NCI-H2227 (cell line): ENCODE results near the gene MRFAP1.
"Not testable (repeated sequence)": the region's sequence is repeated elsewhere in the genome, so short reads cannot be mapped to it uniquely, and the experiment has no call there.

ENCODE experiments used
- DNase-seq: peaks from one replicate; lab custom pipeline; 2025; ENCODE audit not compliant: unreplicated experiment; lab: John Stamatoyannopoulos, UW

Gene MRFAP1

DNA sequence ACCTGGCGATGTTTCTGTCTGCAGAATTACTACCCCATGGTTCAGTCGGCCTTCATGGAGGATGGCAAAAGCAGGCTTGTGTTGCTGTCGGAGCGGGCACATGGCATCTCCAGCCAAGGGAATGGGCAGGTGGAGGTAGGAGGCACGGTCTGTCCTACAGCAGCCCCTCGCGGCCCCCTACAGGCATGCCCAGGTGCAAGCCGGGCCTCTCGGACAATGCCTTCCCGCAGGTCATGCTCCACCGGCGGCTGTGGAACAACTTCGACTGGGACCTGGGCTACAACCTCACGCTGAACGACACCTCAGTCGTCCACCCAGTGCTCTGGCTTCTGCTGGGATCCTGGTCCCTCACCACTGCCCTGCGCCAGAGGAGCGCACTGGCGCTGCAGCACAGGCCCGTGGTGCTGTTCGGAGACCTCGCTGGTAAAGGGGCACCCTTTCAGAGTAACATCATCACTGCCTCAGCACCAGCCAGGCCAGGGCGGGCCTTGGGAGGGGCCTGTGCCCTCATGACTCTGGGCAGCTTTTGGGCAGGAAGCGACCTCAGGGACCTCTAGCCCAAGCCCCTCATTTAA, 29.5 kb upstream of the MRFAP1 start:
- DNase-seq = no peak

DNA sequence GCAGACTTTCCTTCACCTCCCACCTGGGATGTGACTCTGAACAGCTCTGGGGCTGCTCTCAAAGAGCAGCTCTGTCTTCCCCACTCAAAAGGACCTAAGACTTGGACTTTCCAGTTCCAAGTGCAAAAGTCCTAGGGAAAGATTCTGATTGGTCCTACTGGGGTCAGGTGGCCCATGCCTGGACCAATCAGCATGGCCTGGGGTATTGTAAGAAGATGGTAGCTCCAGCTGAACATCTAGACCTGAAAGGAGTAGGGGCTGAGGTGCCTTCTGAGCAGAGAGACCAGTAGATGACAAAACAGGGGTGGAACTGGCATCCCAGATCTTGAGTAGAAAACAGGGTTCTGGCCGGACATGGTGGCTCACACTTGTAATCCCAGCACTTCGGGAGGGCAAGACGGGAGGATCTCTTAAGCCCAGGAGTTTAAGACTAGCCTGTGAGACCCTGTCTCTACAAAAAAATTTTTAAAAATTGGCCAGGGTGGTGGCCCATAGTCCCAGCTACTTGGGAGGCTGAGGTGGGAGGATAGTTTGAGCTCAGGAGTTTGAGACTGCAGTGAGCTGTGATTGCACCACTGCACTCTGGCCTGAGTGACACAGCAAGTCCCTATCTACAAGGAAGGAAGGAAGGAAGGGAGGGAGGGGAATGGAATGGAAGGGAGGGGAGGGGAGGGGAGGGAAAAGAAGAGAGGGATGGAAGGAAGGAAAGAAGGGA, 27.4 kb upstream of the MRFAP1 start:
- no peak for DNase-seq

DNA sequence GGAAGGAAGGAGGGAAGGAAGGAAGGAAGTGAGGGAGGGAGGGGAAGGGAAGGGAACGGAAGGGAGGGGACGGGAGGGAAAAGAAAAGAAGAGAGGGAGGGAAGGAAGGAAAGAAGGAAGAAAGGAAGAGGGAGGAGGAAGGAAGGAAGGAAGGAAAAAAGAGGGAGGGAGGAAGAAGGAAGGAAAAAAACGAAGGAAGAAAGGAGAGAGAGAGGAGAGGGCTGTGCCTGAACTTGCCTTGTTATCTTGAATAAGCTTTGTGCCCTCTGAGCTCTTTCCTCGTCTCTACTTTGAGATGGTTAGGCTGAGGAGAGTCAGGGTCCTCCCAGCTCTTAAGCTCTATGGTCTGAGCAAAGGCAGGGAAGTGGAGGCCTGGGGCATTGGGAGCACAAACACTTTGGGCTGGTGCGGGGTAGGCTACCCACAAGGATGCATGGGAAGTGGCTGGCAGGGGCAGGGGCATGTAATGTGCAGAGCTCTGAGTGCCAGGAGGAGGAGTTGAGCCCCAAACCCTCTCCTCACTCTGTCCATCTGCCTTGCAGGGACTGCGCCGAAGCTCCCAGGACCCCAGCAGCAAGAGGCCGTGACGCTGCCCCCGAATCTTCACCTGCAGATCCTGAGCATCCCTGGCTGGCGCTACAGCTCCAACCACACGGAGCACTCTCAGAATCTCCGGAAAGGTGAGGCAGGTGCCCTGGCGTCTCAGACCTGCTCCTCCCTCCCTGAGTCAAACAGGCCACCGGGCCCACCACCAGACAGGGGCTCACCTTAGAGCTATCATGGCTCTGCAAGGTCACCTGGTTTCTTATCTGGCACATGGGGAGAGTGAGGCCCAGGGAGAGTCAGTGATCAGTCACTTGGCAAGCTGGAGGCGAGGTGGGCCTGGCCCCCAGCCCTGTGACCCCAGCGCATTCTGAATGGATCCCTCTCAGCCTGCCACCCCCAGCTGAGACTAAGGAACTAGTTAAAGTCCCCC, 26.5 kb upstream of the MRFAP1 start:
- no peak for DNase-seq

DNA sequence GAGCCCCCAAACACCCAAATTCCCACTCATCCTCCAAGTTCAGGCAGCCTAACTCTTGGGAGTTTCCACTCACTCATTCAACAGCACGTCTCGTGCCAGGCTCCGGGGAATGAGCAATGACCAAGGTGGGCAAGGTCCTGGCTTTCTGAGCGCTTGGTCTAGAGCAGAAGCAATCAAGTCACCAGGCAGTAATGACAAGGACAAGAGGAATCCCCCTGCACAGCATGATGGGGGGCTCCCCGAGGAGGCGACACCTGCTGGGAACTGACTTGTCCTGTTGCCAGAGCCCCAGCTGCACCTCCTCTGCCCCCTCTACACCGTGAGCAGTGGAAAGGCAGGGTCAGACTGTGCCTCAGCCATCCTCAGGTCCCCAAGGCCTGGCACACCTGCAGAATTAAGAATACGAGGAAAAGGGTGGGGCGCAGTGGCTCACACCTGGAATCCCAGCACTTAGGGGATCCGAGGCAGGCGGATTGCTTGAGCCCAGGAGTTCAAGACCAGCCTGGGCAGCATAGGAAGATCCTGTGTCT, 25.7 kb upstream of the MRFAP1 start:
- no peak for DNase-seq

DNA sequence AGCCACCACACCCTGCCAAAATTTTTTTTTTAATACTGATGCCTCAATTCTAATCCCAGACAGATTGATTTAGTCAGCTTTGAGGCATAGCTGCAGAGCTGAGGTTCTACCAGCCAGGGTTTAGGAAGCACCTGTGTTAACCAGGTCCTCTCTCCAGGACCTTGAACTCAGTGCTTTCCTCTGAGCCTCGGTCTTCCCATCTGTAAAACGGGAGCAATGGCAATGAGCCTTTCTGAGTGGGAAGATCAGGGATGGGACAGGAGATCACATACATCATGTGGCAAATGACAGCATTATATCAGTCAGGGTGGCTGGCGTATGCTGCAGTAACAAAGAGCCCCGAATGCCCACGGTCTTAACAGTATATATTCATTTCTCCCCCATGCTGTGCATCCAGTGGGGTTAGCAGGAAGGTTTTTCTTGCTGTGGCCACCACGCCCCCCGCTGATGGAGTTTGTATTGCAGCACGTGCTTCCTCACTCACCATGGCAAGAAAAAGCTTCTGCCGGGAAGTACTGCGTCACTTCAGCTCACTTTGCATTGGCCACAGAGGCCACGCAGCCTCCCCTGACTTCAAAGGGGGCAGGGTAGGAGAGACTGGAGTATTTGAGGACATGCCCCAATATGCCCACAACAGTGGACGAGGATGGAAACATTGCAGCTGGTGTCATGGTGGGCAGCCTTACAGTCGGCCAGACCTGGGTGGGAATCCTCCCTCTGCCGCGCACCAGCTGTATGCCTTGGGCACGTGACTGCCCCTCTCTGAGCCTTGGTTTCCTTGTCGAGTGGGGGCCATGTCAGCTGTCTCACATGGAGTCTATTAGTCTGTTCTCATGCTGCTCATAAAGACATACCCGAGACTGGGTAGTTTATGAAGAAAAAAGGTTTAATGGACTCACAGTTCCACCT, 24.1 kb upstream of the MRFAP1 start:
- no peak for DNase-seq

DNA sequence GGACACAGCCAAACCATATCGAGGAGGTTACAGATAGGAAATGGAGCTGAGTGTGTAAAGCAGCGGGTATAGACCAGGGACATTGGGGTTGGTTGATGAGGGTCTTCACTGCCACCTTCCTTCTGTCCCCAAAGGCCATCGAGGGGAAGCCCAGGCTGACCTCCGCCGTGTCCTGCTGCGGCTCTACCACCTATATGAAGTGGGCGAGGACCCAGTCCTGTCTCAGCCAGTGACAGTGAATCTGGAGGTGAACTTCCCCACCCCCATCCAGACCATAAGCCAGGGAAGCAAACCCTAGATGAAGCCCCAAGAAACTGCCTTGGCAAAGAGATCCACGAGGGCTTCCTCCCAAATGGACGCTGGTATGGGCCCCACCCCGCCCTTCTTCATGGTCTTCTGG, 23.2 kb upstream of the MRFAP1 start:
- DNase-seq = no peak

DNA sequence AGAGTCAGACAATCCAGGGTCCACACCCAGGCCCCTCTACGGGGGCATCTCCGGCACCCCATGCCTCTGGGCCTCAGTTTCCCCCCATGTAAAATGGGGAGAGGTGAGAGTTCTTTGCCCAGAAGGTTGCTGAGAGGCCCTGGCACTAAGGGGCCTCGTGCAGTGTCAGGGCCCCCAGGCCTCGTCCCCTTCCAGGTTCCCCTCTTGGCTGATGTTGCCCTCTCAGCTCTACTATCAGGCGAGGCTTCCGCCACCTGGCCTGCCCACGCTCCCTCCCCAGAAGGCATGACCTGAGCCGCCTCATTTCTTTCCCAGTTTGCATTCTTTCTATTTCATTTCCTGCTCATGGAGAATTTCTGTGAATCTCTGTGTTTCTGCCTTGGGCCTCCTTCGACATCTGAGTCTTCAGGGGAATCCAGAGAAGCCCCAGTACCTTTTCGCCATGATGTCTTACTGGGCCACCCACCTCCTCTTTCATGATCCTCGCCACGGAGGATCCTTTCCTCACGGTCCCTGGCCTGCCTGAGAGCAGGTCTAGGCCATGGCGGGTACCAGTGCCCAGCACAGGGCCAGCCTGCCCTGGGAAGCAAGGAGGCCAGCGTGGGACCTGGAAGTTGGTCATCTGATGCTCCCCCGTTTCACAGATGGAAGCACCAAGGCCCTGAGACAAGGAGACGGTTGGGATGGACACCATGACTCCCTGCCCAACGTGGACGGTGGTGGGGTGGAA, 21.9 kb upstream of the MRFAP1 start:
- no peak for DNase-seq

DNA sequence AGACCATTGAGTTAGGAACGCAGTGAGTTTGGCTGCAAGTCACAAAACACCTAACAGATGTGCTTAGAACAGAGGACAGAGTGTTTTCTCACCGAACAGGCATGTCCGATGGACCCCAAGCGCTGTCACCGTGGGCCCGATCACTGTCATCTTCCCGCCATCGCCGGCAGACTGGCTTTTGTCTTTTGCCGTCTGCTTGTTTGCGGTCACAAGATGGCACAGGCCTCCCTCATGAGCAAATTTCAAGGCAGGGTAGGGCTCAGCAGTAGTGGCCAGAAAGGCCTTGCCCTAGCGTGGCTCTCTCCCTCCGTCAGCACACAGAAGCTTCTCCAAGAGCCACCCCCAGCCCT, 21.4 kb upstream of the MRFAP1 start:
- DNase-seq = no peak

DNA sequence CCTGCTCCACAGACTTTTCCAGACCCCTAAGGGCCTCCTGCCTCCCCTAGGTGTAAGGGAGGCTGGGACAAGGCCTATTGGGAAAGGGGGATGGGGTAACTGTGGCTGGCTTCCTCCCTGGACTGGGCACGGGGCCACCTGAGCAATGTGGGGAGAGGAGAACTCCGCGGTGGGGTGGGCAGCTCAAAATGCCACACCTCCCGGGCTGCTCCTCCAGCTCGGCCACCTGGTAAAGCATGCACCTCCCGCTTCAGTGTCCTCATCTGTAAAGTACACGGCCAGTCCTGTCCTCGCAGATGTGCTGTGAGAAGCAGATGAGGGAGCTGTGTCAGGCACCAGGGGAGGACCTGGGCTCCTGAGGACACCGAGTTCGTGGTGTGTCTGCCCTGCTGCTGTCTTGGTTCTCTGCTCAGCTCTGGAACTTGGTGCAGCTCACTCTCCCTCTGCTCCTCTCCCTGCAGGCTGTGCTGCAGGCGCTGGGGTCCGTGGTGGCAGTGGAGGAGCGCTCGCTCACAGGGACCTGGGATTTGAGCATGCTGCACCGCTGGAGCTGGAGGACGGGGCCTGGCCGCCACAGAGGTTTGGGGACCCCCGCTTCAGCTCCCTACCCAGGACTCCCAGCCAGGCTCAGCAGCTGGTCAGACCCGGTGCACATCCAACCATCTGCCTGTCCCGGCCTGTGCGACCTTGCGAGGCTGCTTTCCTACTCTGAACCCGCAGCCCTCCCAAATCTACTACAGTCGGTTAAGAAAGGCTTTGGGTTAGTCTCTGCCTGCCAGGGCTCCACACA, 20.8 kb upstream of the MRFAP1 start:
- DNase-seq = no peak

DNA sequence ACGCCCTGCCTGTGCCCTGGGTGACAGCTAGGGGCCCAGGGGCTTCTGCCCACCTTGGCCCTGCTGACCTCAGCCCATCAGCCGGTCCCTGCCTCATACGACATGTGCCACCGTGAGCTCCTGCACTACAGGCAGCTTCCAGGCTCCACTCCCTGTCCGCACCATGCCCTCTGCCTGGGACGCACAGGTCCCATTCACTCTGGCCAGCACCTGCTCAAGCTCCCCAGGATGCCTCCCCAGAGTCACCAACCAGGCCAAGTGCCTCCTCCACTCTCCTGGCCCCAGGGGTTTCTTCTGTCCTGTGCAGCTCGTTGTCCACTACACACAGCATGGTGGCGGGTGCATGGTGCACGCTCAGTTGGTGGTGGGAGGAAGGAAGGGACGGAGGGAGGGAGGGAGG, 20.2 kb upstream of the MRFAP1 start:
- no peak for DNase-seq

DNA sequence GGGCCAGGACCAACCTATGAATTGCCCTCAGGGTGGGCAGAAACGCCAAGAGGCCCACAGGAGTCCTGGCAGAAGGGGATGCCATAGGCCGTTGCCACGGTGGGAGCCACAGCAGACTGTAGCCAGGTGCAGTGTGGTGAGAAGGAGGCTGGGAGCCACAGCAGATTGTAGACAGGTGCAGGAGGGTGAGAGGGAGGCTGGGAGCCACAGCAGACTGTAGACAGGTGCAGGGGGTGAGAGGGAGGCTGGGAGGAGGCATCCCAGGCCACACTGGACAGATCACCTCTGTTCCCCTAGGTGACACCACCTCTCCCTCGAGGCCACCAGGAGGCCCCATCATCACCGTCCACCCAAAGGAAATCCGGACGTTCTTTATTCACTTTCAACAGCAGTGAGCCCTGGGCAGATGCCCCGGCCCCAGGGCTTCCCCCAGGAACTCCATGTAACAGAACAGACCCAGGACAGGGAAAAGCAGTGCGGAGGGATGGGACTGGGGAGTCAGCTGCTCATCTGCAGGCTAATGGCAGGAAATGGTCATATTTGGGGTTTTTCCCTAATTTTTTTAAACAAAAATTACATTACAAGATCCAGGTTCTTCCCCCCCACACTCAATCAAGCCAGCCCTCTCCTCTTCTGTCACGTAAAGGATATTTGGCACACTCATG, 19.5 kb upstream of the MRFAP1 start:
- DNase-seq = no peak

DNA sequence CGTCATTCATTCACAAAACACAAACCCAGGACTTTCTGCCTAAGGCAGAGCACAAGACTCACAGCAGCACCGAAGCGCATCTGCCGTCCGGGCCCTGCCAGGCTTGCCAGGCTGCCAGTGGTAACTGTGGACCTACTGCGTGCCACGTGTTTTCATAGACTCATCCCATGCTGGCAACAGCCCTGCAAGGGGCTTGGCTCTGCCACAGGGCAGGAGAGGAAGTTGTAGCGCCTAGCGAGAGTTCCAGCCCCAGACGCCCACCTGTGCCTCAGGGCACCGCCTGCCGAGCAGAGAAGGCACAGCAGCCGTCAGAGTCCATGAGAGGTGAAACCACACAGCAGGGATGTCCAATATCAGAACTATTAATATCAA, 18.9 kb upstream of the MRFAP1 start:
- no peak for DNase-seq

DNA sequence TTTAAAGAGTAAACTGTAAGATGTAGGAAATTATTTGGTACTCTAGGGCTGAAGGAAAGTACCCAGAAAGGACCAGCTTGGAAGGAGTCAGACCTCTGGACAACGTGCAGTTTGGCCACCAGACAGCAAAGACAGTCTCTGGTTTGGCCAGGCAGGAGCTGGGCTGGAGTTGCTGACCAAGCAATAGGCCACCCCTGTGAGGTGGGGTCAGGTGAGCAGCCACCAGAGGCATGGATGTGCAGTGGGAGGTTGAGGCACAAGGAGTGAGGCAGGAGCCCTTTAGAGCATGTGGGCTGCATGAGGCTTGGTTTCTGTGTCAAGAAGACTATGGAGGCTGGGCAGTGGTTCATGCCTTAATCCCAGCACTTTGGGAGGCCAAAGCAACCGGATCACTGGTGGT, 17.7 kb upstream of the MRFAP1 start:
- no peak for DNase-seq

DNA sequence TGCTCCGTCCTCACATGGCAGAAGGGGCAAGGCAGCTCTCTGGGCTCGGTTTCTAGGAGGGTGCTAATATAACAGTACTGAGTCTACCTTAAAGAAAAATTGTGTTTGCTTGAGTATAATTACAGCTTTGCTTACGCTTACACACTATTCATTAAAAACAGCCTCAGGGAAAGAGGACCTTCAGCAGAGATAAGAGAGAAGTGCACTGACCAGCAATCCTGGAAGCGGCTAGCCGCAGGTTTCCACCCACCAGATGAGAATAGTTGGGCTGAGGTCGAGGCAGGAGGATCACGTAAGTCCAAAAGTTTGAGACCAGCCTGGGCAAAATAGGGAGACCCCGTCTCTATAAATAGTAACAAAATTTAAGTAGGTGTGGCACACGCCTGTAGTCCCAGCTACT, 15.2 kb upstream of the MRFAP1 start:
- DNase-seq = peak; percentile 16

DNA sequence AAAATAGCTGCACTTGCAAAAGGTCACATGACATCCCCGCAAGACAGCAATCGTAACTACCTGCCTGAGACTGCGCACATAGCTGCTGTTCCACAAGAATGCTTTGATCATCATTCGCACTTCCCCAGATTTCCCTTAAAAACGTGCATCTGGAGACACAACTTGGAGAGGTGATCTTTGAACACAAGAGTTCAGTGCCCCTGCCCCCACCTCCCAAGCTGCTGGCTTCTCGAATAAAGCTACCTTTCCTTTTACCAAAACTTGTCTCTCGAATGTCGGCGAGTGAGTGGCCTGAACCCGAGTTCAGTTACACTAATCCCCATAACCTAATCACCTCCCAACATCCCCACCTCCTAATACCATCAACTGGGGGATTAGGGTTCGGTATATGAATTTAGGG, 14.4 kb upstream of the MRFAP1 start:
- DNase-seq = no peak

DNA sequence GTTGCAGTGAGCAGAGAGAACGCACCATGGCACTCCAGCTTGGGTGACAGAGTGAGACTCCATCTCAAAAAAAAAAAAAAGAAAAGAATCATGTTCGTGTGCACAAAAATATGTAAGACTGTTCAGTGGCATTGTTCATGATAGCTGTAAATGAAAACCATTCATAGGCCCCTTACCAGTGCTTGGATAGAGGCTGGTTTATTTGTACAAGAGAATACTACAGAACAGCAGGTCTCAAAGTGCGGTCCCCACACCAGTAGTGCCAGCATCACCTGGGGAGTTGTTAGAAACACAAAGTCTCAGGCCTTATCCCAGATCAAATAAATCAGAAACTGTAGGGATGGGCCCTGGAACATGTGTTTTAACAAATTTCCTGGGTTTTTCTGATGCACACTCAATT, 12.7 kb upstream of the MRFAP1 start:
- no peak for DNase-seq

DNA sequence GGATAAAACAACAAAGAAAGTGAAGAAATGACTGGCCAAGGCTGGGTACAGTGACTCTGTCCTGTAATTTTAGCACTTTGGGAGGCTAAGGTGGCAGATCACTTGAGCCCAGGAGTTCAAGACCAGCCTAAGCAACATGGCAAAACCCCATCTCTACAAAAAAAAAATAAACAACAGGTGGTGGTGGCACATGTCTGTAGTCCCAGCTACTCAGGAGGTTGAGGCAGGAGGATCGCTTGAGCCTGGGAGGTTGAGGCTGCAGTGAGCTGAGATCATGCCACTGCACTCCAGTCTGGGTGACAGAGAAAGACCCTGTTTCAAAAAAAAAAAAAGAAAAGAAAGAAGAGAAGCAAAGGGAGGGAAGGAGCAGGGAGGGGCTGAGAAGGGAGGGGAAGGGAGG, 12.0 kb upstream of the MRFAP1 start:
- not testable (repeated sequence) for DNase-seq

DNA sequence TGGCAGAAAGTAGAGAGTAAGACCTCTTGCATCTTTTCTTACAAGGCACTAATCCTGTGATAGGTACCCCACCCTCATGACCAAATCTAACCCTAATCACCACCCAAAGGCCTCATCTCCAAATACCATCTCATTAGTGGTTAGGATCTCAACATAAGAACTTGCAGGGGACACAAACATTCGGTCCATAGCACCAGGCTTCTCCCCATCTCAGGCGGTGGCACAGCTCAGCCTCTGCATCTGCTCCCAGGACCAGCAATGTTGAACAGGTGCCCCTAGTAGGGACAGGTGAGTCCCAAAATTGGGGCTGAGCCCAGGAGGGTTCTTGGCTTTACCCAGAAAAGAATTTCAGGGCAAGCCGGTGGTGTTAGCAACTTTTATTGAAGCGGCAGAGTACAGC, 8.4 kb upstream of the MRFAP1 start:
- DNase-seq = no peak
